GM10266 (cell line): ENCODE measurements around the gene RASSF3.

Experiments
- DNase-seq: peaks from one replicate; pipeline ENCODE4 v3.0.0; 2012; ENCODE audit errors: extremely low spot score
- TF ChIP-seq, protein P1 (sequence below): IDR thresholded peaks from 2 replicates; pipeline ENCODE4 v1.5.1; 2012; ENCODE audit warnings: mild to moderate bottlenecking, low read depth; ENCODE audit not compliant: control insufficient read depth, insufficient read depth; ENCODE audit errors: missing control alignments

Gene RASSF3

DNA sequence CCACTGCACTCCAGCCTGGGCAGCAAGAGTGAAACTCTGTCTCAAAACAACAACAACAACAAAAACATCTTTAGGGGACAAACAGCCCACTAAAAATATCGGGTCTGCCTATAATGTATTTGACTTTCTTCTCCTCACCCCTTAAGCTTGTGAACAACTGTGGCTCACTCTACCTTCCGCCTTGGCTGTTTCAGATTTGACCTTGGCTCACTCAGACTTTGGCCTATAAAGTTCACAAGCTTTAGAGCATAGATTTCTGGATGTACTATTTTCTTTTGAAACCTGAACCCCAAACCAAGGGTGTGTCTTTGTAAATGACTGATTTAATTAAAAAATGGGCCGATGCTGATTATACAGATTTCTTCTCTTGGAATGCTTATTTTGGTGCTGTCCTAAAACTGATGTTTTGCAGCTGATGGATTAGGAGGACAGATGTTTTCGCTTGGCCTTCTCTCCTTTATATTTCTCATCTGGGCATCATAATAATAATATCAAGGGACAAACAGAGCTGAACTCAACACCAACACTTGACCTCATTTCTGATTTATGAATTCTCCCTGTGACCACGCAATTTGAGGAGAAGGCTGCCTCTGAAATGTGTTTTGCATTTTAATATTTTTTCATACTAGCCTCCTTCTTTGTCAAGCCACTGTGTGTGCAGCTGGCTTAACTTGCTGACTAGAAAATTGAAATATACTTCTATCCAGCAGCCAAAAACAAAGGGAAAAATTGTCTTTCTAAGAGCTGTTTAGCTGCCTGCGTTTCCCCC is 40.2 kb upstream of the RASSF3 start:
- no peak for DNase-seq
- TF ChIP-seq, protein P1, sequence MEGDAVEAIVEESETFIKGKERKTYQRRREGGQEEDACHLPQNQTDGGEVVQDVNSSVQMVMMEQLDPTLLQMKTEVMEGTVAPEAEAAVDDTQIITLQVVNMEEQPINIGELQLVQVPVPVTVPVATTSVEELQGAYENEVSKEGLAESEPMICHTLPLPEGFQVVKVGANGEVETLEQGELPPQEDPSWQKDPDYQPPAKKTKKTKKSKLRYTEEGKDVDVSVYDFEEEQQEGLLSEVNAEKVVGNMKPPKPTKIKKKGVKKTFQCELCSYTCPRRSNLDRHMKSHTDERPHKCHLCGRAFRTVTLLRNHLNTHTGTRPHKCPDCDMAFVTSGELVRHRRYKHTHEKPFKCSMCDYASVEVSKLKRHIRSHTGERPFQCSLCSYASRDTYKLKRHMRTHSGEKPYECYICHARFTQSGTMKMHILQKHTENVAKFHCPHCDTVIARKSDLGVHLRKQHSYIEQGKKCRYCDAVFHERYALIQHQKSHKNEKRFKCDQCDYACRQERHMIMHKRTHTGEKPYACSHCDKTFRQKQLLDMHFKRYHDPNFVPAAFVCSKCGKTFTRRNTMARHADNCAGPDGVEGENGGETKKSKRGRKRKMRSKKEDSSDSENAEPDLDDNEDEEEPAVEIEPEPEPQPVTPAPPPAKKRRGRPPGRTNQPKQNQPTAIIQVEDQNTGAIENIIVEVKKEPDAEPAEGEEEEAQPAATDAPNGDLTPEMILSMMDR: no peak

GRCh38 chr12:64571411-64571810 is 38.9 kb upstream of the RASSF3 start:
- TF ChIP-seq, protein P1: no peak
- DNase-seq: no peak

DNA sequence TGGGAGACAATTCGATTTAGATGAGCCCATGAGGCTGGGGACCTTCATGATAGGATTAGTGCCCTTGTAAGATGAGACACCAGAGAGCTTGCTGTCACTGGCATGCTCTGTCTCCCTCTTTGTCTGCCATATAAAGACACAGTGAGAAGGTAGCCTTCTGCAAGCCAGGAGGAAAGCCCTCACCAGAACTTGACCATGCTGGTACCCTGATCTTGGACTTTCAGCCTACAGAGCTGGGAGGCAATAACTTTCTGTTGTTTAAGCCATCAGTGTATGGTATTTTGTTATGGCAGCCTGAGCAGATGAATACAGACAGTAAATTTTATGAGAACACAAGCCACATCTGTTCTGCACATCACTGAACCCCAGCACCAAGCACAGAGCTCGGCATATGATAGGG is 38.1 kb upstream of the RASSF3 start:
- no peak for DNase-seq
- TF ChIP-seq, protein P1: no peak

- TF ChIP-seq, protein P1: no peak
- no peak for DNase-seq
Measured at GRCh38 chr12:64574837-64575236, 35.5 kb upstream of the RASSF3 start.

DNA sequence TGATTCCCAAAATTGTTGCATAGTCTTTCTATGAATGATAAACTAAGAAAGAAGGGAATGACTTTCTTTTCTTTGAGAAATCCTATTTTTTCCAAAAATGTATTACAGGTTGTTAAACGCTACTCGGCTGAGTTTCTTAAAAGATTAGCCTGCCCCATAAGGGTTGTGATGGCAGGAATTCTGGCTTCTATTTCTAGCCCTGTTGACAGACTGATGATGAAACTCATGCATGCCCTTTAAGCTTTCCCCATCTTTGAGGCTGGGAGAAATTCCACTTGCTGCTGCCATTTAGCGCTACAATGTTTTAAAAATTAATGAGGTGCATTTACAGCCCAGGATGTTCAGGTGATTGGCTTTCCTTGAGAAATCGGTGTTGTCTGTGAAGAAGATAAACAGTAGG is 33.2 kb upstream of the RASSF3 start:
- TF ChIP-seq, protein P1: no peak
- no peak for DNase-seq

GRCh38 chr12:64578566-64578965 is 31.7 kb upstream of the RASSF3 start:
- DNase-seq: no peak
- TF ChIP-seq, protein P1: no peak

- no peak for DNase-seq
- TF ChIP-seq, protein P1: no peak
Measured at GRCh38 chr12:64580681-64581080, 29.6 kb upstream of the RASSF3 start.
